ENCODE results near the gene SLC2A9. TPM values are rescaled to one million over a fixed set of nuclear protein-coding genes. Genes with fewer than 3 reads are reported as not detected.

Gene SLC2A9
- total RNA-seq, 4 donors from 2014 or later, result 8.0 to 18.7 (median 11.5) TPM

DNA sequence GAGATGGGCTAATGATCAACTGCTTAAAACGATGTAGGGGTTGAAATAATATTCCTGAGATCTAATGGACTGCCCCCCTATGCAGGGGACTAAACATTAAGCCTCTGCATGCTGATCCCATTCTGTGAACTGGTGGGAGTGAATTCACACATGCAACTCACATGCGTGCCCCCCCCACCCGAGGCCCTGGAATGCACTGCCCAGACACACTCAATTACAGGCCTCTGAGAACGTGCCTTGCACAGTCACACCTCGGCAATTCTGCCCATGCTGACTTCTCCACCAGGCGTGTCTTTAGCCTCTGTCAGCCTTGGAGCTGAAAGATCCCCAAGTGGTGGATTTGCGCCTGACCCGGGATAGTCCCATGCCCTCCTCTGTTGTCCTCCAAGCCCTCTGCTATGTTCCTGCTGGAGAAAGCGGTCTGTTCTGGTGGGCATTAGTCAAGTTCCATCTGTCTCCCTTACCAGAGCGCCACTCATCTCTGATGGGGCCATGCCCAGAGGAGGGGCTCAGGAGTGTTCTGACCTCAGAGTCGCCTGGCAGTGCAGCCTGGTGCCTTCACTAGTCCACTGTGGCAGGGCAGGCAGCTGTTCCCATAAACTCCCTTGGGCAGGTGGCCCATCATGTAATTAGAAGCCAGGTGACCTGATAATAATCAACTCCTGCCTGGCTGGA lies 153.4 kb downstream of the SLC2A9 start:
- no peaks in the 10 kb centered on the region for H3K9me3 ChIP-seq
- H3K4me3 ChIP-seq, result no peak overlapping the region
- H3K36me3 ChIP-seq, result no peaks in the 10 kb centered on the region
- no peak for DNase-seq
- H3K27ac ChIP-seq, result no peak overlapping the region
- H3K27me3 ChIP-seq, result no peaks in the 10 kb centered on the region
- H3K4me1 ChIP-seq, result no peaks in the 10 kb centered on the region
- TF ChIP-seq POLR2A (IDR thresholded peaks at IDR 0.05), result no peak
- TF ChIP-seq, protein P1, sequence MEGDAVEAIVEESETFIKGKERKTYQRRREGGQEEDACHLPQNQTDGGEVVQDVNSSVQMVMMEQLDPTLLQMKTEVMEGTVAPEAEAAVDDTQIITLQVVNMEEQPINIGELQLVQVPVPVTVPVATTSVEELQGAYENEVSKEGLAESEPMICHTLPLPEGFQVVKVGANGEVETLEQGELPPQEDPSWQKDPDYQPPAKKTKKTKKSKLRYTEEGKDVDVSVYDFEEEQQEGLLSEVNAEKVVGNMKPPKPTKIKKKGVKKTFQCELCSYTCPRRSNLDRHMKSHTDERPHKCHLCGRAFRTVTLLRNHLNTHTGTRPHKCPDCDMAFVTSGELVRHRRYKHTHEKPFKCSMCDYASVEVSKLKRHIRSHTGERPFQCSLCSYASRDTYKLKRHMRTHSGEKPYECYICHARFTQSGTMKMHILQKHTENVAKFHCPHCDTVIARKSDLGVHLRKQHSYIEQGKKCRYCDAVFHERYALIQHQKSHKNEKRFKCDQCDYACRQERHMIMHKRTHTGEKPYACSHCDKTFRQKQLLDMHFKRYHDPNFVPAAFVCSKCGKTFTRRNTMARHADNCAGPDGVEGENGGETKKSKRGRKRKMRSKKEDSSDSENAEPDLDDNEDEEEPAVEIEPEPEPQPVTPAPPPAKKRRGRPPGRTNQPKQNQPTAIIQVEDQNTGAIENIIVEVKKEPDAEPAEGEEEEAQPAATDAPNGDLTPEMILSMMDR (IDR thresholded peaks at IDR 0.05), result no peak
- 68 to 90% methylated on average over 3 to 8 of the region's 11 CpGs for WGBS, 2 donors
- intact Hi-C loops (cut with DNase I), result no loop called here

DNA sequence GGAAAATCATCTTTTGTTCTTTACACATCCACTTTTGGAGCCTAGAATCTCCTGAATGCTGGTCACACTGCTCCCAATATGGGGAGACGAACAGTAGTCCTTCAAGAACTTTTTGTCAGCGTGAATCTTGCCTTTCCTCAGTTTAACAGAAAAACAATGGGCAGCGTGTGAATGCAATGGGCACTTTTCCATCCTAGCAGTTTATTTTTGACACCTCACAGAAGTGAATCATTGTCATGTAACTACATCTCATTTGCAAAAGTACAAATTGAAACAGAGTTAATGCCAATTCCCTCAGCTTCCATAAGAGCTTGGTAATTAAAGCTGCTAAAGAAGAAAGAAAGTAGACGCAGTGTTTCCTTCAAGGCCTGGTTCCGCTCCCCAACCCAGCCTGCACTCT lies 154.4 kb downstream of the SLC2A9 start:
- TF ChIP-seq, protein P1 (IDR thresholded peaks at IDR 0.05), result no peak
- no peak for TF ChIP-seq POLR2A (IDR thresholded peaks at IDR 0.05)
- 84 to 94% methylated on average over 5 of the region's 5 CpGs for WGBS, 2 donors
- no peaks in the 10 kb centered on the region for H3K36me3 ChIP-seq
- H3K9me3 ChIP-seq, result no peaks in the 10 kb centered on the region
- DNase-seq, result no peak
- H3K27me3 ChIP-seq, result no peaks in the 10 kb centered on the region
- no peaks in the 10 kb centered on the region for H3K4me1 ChIP-seq
- intact Hi-C loops (cut with DNase I), result no loop called here
- no peak overlapping the region for H3K27ac ChIP-seq
- no peak overlapping the region for H3K4me3 ChIP-seq

DNA sequence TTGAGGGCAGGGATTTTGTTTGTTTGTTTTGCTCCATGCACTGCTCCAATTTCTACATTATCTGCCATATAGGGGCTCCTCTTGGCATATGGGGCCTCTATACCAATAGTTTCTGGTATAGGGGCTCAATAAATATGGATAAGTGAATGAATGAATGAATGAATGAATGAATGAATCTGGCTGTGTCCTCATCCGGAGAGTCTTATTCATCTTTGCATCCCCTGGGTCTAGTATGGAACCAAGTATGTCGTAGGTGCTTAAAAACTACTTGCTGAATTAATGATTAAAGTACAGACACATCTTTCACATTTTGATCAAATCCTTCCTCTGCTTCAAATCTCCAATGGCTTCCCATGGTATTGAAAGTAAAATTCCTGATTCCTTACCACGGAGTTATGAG lies 159.7 kb downstream of the SLC2A9 start:
- WGBS, 2 donors, result 80 to 81% methylated on average over 3 of the region's 3 CpGs
- TF ChIP-seq, protein P1 (IDR thresholded peaks at IDR 0.05), result no peak
- TF ChIP-seq POLR2A (IDR thresholded peaks at IDR 0.05), result no peak
- Histone ChIP-seq H3K4me3 (no peak overlapping the region), H3K27me3 (no peaks in the 10 kb centered on the region), H3K27ac (no peak overlapping the region), H3K9me3 (peaks cover 0 to 7% (median 0%) of the 10 kb centered on the region in 3 donors), H3K4me1 (no peaks in the 10 kb centered on the region), H3K36me3 (peaks cover 0 to 11% (median 0%) of the 10 kb centered on the region in 3 donors)
- no peak for DNase-seq
- intact Hi-C loops (cut with DNase I), result no loop called here

GRCh38 chr4:9859810-9860209 lies 161.5 kb downstream of the SLC2A9 start:
- 86 to 87% methylated on average over 6 of the region's 6 CpGs for WGBS, 2 donors
- intact Hi-C loops (cut with DNase I), result no loop called here
- no peak for DNase-seq
- no peaks in the 10 kb centered on the region for H3K4me1 ChIP-seq
- no peaks in the 10 kb centered on the region for H3K27me3 ChIP-seq
- peaks cover 0 to 11% (median 0%) of the 10 kb centered on the region in 3 donors for H3K36me3 ChIP-seq
- no peak overlapping the region for H3K4me3 ChIP-seq
- H3K27ac ChIP-seq, result no peak overlapping the region
- TF ChIP-seq, protein P1 (IDR thresholded peaks at IDR 0.05), result no peak
- TF ChIP-seq POLR2A (IDR thresholded peaks at IDR 0.05), result no peak
- H3K9me3 ChIP-seq, result peaks cover 0 to 14% (median 3%) of the 10 kb centered on the region in 3 donors

- H3K4me3 ChIP-seq, result no peak overlapping the region
- intact Hi-C loops (cut with DNase I), result no loop called here
- 90 to 94% methylated on average over 2 of the region's 2 CpGs for WGBS, 2 donors
- H3K36me3 ChIP-seq, result no peaks in the 10 kb centered on the region
- no peak overlapping the region for H3K27ac ChIP-seq
- TF ChIP-seq POLR2A (IDR thresholded peaks at IDR 0.05), result no peak
- TF ChIP-seq, protein P1 (IDR thresholded peaks at IDR 0.05), result no peak
- H3K9me3 ChIP-seq, result no peaks in the 10 kb centered on the region
- DNase-seq, result no peak
- H3K27me3 ChIP-seq, result no peaks in the 10 kb centered on the region
- no peaks in the 10 kb centered on the region for H3K4me1 ChIP-seq
Measured at GRCh38 chr4:9849538-9849920, 171.8 kb downstream of the SLC2A9 start.
